H1 (cell line): ENCODE data around the gene DFFB. TPM values are rescaled to one million over a fixed set of nuclear protein-coding genes. Genes with fewer than 3 reads are reported as not detected.

Experiments used
- CBX5 ChIP-seq: fragments of 300-800, 300-1000 bp; sonication (generic); IDR thresholded peaks from 2 replicates; pipeline ENCODE4 v1.7.1; 2016; ENCODE audit warnings: antibody characterized with exemption, low read length, low read depth
- polyA plus RNA-seq, 7 experiments: library from polyadenylated mRNA; depleted of rRNA in 3 of 7; stranded (reverse) in 5 of 7; unstranded in 2 of 7; fragments of >200 nt in 5 of 7; fragments of 200-250 nt in 2 of 7; gene quantifications; 1 replicate in 5 of 7; 2 replicates in 1 of 7; 4 replicates in 1 of 7; pipeline versions ENCODE4 v1.2.1 to v1.2.3, GENCODE V29; 2011 to 2013; ENCODE audit warnings: missing spikeins in 2 of 7, mixed read lengths in 2 of 7
- total RNA-seq: library from RNA; stranded (reverse); fragmentation: NEBNext Ultra II Directional; extraction: Animal tissue kit (Norgen Biotek cat#: 25700); gene quantifications from 2 replicates; pipeline ENCODE4 v1.2.1, GENCODE V29; 2021

The DFFB gene
- total and polyA plus RNA-seq, 2 of the 8 experiments (the other 6 are each of a cell fraction or from before 2014, with no cell fraction given), result 8.6 to 11.9 TPM

DNA sequence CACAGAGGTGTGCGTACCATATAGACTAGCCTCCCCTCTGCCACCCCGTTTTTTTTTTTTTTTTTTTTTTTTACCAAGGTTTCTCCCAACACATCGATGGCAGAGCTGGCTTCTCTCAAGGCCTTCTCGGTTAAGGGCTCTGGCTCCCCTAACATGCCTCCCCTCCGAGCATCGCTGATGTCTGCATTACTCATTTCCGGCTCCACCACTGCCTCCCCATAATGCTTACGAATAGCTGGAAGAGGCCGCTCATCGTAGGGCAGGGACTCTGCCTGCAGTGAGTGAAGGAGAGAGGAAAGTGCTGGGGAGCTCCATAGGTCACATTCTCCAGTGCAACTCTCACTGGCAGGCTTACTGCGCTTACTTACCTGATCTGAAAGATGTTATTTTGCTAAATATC is 20.9 kb upstream of the DFFB start (continued):
- TF ChIP-seq CBX5, result no peak
- TF ChIP-seq, all 59 proteins: peak for 0
